ENCODE results near the gene TBC1D14. TPM values are rescaled to one million over a fixed set of nuclear protein-coding genes. Genes with fewer than 3 reads are reported as not detected.

Gene TBC1D14
- polyA plus RNA-seq, 1 experiment: 35.8 TPM

DNA sequence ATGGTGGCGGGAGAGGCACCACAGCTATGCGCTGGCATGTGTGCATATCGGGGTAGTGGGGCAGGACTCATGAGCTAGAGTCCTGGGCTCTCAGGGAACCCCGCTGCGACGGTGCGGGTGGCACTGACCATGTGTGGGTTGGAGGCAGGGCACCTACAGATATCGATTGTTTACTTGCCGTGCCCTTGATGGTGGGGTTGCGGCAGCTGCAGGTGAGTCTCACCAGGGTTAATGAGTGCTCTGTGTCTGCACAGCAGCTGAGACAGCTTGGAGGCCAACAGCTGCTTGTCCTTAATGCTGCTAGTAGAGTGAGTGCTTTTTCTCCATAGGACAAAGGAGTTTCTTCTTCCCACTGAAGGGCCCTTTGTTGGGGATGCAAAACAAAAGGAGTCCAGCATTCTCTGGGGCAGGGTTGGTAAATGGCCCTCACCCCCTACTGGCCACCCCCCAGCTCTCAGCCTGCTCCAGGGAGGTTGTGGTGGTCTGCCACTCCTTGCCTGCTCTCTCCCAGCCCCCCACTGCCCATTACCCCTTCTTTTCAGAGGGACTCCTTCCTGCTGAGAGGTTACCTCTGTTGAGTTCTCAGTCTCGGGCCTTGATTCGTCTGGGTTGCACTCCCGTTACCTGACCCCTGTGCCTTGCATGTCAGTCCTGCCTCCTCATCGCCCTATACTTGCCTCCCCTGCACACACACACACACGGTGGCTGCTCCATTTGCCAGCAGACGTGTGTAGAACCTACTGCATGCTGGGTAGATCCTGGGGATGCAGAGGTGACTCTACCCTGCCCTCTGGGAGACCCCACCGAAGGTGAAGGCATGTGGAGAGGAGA, 52.8 kb downstream of the TBC1D14 start:
- no peak for DNase-seq (ENCODE audit: low read depth)

DNA sequence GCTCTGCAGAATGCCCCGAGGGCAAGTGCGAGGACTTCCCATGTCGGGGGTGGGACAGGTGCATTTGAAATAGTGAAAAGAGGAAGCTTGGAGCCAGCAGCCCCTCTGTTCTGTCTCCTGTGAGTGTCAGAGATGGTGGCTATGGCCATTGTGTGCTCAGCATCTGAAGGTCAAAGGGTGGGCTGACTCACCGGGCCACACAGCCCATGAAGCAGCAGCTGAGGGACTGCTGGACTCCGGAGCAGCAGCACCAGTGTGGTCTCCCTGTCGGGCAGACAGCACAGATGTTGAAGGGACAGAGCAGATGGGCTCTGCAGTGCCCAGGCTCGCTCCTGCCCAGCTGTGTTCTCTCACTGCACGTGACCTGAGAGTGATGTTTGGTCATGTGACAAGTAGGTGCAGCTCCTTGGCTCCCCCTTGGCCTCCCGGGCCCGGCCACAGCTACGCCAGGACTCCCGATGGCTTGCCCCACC, 53.5 kb downstream of the TBC1D14 start:
- CTCF ChIA-PET: interaction anchor here (0.7 to 2.8 kb wide), 5 partner anchors 11 to 107 kb away, joined by 3 to 18 read pairs (median 3); no protein-coding TSS in a partner anchor
- DNase-seq (ENCODE audit: low read depth): no peak

More for the DNA sequence above, 52.8 kb downstream of the TBC1D14 start:
- ChIA-PET POLR2A (no interaction called here), CTCF (interaction anchor here (0.7 to 2.8 kb wide), 4 partner anchors 12 to 108 kb away, joined by 3 to 18 read pairs (median 4); no protein-coding TSS in a partner anchor)
- TF ChIP-seq, protein P1, sequence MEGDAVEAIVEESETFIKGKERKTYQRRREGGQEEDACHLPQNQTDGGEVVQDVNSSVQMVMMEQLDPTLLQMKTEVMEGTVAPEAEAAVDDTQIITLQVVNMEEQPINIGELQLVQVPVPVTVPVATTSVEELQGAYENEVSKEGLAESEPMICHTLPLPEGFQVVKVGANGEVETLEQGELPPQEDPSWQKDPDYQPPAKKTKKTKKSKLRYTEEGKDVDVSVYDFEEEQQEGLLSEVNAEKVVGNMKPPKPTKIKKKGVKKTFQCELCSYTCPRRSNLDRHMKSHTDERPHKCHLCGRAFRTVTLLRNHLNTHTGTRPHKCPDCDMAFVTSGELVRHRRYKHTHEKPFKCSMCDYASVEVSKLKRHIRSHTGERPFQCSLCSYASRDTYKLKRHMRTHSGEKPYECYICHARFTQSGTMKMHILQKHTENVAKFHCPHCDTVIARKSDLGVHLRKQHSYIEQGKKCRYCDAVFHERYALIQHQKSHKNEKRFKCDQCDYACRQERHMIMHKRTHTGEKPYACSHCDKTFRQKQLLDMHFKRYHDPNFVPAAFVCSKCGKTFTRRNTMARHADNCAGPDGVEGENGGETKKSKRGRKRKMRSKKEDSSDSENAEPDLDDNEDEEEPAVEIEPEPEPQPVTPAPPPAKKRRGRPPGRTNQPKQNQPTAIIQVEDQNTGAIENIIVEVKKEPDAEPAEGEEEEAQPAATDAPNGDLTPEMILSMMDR (IDR thresholded peaks at IDR 0.05; ENCODE audit: insufficient read depth, low read depth, low read length): no peak
- Histone ChIP-seq H3K27me3 (ENCODE audit: control insufficient read depth, insufficient read depth, low read length) (no peaks in the 10 kb centered on the region), H3K4me3 (ENCODE audit: low read depth, low read length) (no peak overlapping the region), H3K36me3 (ENCODE audit: control insufficient read depth, insufficient read depth, low read length) (no peaks in the 10 kb centered on the region; the same call in 1 of the 2 replicates)

DNA sequence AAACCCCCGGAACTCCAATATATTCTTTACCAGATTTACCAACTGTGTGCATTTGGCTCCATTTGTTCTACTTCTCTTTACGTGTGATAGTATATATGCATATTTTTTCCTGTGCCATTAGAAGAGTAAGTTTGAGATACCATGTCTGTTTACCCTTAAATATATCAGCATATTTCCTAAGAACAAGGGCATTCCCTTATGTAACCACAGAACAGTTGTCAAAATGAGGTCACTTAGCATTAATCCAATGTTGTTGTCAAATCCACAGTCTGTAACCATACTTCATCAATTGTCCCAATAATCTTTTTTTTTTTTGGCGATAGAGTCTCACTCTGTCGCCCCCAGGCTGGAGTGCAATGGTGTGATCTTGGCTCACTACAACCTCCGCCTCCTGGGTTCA, 55.2 kb downstream of the TBC1D14 start:
- no peaks in the 10 kb centered on the region for H3K27me3 ChIP-seq (ENCODE audit: control insufficient read depth, insufficient read depth, low read length)
- ChIA-PET POLR2A (no interaction called here), CTCF (interaction anchor here (2.1 kb wide), 1 partner anchor 10 kb away, joined by 21 read pairs; no protein-coding TSS in a partner anchor)
- DNase-seq (ENCODE audit: low read depth): no peak
- H3K4me3 ChIP-seq (ENCODE audit: low read depth, low read length): no peak overlapping the region
- TF ChIP-seq, protein P1 (IDR thresholded peaks at IDR 0.05; ENCODE audit: insufficient read depth, low read depth, low read length): no peak
- peaks cover 2% of the 10 kb centered on the region for H3K36me3 ChIP-seq (ENCODE audit: control insufficient read depth, insufficient read depth, low read length)

More for the DNA sequence above, 53.5 kb downstream of the TBC1D14 start:
- POLR2A ChIA-PET: no interaction called here
- Histone ChIP-seq H3K36me3 (ENCODE audit: control insufficient read depth, insufficient read depth, low read length) (peaks cover 2% of the 10 kb centered on the region), H3K27me3 (ENCODE audit: control insufficient read depth, insufficient read depth, low read length) (no peaks in the 10 kb centered on the region), H3K4me3 (ENCODE audit: low read depth, low read length) (no peak overlapping the region)
- TF ChIP-seq, protein P1 (IDR thresholded peaks at IDR 0.05; ENCODE audit: insufficient read depth, low read depth, low read length): no peak

DNA sequence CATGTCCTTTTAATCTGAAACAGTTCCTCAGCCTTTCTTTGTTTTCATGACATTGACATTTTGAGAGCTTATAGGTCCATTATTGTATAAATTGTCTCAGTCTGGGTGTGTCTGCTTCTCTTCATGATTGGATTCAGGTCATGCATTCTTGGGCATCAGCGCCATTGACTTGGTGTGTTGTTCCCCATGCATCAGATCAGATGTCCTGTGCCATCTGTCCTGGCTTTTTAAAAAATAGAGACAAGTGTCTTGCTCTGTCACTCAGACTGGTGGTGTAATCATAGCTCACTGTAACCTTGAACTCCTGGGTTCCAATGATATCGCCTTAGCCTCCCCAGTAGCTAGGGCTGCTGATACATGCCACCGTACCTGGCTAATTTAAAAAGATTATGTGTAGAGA, 55.7 kb downstream of the TBC1D14 start:
- CTCF ChIA-PET: interaction anchor here (0.6 to 2.1 kb wide), 4 partner anchors 9 to 52 kb away, joined by 3 to 21 read pairs (median 4); no protein-coding TSS in a partner anchor
- Histone ChIP-seq H3K27me3 (ENCODE audit: control insufficient read depth, insufficient read depth, low read length) (no peaks in the 10 kb centered on the region), H3K36me3 (ENCODE audit: control insufficient read depth, insufficient read depth, low read length) (peaks cover 2% of the 10 kb centered on the region), H3K4me3 (ENCODE audit: low read depth, low read length) (no peak overlapping the region)
- POLR2A ChIA-PET: no interaction called here
- no peak for DNase-seq (ENCODE audit: low read depth)
- TF ChIP-seq, protein P1 (IDR thresholded peaks at IDR 0.05; ENCODE audit: insufficient read depth, low read depth, low read length): no peak

DNA sequence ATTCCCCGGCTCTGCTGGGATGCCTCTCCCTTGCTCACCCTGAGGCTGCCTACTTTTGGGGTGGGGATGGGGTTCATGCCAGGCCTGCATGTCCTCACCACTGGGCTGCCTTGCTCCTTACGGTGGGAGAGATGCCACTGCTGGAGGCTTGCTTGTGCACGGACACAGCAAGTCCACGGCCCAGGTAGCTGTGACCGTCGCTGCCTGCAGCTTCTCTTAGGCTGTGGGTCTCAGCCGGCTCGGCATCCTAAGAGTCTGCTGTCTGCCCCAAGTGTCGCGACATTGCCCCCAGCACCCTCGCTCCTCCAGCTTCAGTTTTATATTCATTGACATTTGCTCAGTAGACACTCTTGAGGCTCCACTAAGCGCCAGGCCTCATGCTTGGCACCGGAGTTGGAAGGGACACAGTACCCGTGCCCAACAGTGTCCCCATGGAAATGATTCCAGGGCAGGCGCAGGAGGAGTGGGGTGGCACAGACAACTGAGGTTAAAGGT, 58.3 kb downstream of the TBC1D14 start:
- Histone ChIP-seq H3K4me3 (ENCODE audit: low read depth, low read length) (no peak overlapping the region), H3K27me3 (ENCODE audit: control insufficient read depth, insufficient read depth, low read length) (no peaks in the 10 kb centered on the region), H3K36me3 (ENCODE audit: control insufficient read depth, insufficient read depth, low read length) (peaks cover 3% of the 10 kb centered on the region)
- no peak for DNase-seq (ENCODE audit: low read depth)
- ChIA-PET CTCF (no interaction called here), POLR2A (no interaction called here)
- TF ChIP-seq, protein P1 (IDR thresholded peaks at IDR 0.05; ENCODE audit: insufficient read depth, low read depth, low read length): no peak
